Stimulated activated CD8-positive, alpha-beta memory T cell treated with anti-CD3 and anti-CD28 coated beads, Interleukin-12 subunit alpha, Interleukin-12 subunit beta, amount 100 ng/mL, for 24 hours (primary cell): ENCODE measurements around the gene C3.
"Not testable (repeated sequence)": the region's sequence is repeated elsewhere in the genome, so short reads cannot be mapped to it uniquely, and the experiment has no call there.

Source experiments
- DNase-seq: peaks from one replicate; pipeline ENCODE4 v3.0.0-alpha.2; 2020; ENCODE audit errors: extremely low read depth

C3 gene

DNA sequence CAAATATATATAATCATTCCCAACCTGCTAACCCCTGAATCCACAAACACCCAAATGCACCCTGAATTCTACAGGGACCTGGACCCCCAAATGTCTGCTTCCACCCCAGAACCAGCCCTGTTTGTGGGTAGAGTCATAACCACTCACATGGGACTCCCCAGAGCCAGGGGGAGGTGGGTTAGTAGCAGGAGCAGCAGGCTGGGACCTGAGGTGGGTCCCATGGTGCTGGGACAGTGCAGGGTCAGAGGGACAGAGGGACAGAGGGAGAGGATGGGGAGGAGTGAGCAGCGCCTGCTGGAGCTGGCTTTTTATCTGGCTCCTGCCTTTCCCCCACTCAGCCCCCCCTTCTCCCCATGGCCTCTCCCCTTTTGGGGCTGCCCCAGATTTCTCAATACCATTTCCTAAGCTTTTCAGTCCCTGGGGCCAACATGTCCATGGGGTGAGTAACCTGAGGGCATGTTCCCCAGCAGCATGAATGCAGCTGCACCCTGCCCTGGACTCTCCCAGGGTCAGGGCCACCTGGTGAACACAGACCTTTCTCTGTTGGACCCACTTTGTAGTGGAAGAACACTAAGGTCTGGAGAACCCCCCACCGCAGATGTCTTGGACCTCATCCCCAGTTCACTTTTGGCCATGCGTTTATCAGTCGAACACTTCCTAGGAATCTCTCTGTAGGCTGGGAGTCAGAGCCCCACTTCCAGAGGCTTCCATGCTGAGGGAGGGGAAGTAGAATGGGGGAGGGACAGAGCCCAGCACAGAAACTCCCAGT is at the start of gene C3:
Gene C3, minus strand, starts transcription at position 282 of the 769 bp plus-strand sequence. Its CDS starts 61 bp downstream, at position 221.
- no peak for DNase-seq

DNA sequence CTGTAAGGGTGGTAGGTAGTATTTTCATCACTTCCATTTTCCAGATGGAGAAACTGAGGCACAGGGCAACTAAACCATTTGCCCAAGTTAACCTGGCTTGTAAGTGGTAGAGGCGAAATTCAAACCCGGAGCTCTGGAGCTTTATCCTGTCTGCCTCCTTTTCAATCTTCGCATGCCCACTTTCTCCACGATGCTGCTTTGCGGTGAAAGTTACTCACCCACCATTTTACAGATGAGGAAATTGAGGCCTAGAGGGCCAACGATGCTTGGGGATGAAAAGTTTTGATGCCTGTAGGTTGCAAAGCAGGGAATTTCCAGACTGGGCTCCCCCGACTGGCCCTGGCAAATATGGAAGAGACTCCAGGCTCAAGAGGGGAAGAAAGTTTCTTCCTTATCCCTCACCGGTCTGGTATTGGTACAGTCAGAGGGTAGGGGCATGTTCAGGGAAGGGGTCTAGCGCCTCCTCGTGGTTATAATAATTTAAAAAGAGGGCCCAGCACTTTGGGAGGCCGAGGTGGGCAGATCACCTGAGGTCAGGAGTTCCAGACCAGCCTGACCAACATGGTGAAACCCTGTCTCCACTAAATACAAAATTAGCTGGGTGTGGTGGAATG is 48.7 kb upstream of the C3 start:
- DNase-seq = no peak

DNA sequence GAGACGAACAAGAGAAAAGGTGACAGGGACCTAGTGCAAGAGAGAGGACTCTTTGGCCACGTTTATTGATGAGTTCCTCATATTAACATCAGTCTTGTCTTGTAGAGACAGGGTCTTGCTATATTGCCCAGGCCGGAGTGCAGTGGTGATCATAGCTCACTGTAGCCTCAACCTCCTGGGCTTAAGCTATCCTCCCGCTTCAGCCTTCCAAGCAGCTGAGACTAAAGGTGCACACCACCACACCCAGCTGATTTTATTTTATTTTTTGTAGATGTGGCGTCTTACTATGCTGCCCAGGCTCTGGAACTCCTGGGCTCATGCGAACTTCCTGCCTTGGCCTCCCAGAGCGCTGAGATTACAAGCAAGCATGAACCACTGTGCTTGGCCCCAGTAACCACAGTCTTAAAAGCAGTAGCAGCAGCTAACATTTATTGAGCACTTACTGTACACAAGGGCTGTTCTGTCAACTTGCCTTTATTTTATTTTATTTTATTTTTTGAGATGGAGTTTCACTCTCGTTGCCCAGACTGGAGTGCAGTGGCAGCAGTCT is 47.9 kb upstream of the C3 start:
- DNase-seq = no peak

DNA sequence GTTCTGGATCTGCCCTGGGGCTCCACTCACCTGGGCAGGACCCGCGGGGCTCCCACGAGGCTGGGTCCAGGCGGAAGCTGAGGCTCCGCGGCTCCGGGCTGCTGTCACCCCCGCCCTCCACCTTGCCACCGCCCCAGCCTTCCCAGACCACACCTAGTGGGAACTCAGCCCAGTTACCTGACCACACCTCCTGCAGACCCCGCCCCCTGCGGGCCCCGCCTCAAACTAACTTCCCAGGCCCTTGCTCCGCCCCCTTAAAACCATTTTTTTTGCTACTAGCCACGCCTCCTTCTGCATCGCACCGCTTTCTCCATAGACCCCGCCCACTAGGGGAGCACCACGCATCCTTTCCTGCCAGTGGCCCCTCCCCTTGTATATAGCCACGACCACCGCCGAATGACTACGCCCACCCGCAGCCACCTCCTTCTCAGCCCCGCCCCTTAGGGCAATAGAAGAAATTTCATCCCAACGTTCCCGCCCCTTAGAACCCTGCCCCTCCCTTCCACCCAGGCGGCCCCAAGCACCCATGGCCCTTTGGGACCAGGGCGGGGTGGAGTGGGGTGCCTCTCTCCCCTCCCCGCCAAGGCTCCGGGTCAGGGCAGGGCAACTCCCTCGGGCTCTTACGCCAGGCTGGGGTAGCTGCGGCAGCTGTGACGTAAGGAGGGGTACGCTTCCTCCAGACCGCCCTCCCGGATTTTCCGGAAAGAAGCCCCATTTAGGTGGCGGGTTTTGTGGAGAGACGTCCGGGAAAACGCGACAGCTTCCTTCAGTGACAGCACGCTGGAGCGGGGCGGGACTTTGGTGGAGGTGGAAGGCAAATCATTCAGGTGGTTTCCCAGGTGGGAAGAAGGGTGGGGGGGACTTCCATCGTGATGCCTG is 47.1 kb upstream of the C3 start, which contains the start of gene SH2D3A:
Gene SH2D3A, minus strand, starts transcription at position 79 of the 879 bp plus-strand sequence. CDS start 3,687 bp downstream, outside the sequence.
- peak; percentile 78 for DNase-seq

DNA sequence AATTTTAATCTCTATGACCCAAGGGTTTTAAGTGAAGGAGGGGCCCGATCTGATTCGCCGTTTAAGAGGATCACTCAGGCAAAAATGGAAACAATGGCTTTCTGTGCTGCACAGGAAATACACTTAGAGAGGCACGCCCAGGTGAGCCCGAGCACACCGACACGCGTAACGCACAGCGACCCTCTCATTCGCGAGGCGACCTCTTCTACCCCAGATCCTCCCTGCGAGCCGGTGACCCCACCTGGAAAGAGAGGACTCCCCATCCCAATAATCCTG is 46.6 kb upstream of the C3 start:
- DNase-seq = no peak

DNA sequence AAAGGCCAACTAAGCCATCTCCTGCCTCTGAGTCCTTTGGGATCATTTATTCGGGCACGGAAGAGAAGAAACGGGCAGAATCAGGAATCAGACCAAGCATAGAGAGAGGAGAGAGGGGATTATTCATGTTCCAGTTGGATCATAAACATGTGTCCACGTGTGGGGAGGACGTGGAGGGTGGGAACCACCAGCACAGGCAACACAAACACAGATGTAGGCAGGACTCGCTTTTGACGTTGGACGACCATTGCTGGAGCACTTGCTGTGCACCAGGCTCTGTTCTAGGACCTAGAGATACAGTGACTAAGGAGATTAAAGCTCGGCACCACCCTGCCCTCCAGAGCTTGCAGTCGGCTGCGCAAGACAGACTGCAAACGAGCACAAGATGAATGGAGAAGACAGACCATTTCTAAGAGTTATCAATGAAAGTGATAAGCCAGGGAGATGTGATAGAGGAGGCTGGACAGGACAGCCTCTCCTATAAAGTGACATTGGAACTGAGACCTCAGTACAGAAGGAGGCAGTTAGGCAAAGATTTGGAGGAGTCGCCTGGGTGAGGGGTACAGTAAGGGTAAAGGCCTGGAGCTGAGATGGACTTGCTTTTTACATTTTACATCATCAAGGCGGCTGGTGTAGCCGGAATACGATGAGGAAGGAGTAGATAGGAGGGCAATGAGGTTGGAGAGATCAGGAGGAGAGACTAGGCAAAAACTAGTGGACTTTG is 46.1 kb upstream of the C3 start:
- no peak for DNase-seq

DNA sequence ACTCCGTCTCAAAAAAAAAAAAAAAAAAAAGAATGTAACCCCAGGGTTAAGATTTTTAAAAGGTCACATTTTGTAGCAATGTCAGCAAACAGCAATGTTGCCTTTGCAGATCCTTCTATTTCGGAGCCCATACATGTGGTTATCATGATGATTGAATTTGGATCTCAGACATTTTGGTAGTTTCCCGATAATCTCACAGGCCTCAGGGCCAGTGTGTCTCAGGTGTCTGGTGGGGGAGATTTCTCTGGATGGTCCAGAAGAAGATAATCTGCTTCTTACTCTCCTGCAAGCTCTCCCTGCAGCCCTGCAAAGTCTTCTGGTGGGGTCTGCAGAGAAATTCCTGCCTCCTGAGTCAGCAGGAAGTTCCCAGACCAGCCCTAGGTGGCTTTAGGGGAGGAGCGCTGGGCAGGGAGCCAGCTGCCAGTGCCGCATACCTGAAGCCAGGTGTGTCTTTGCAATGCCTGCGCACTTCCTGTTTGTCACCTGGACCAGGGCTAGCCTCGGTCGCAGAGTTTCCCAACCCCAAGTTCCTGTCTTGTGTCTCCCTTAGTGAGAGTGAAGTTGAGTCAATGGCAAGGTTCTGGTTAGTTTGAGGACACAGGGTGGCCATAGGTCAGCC is 45.4 kb upstream of the C3 start:
- no peak for DNase-seq

DNA sequence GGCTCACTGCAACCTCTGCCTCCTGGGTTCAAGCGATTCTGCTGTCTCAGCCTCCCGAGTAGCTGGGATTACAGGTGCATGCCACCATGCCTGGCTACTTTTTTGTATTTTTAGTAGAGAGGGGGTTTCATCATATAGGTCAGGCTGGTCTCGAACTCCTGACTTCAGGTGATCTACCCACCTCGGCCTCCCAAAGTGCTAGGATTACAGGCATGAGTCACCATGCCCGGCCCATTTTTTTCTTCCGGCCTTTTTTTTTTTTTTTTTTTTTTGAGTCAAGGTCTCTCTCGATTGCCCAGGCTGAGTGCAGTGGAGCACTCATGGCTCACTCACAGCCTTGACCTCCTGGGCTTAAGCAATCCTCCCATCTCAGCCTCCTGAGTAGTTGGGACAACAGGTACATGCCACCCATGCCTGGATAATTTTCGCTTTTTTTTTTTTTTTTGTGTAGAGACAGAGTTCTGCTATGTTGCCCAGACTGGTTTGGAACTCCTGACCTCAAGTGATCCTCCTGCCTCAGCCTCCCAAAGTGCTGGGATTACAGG is 41.9 kb upstream of the C3 start:
- DNase-seq = not testable (repeated sequence)

DNA sequence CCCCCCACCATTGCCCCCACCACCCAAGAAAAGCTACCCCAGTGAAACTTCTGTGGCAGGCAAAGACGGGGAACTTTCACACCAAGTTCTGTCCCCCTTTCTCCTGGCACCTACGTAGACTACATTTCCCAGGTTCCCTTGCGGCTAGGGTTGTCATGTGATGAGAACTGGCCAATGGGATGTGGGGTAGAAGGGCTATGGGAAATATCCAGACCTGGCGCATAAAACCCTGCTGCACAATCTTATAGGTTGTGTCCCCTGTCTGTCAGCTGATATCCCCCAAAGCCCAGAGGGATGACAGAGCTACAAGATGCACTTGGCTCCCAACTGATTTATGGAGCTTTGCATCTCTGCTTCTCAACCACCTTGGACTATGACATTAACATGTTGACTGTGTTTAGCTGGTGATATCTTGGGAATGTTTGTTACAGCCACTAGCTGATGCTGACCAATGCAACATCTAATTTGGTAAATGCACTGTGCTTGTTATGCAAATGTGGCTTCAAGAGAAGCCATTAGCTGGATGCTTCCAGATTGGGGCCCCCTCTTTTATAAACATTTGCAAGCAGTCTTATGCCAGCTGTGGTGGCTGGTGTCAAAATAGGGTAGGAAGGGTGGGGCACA is 40.7 kb upstream of the C3 start:
- no peak for DNase-seq

DNA sequence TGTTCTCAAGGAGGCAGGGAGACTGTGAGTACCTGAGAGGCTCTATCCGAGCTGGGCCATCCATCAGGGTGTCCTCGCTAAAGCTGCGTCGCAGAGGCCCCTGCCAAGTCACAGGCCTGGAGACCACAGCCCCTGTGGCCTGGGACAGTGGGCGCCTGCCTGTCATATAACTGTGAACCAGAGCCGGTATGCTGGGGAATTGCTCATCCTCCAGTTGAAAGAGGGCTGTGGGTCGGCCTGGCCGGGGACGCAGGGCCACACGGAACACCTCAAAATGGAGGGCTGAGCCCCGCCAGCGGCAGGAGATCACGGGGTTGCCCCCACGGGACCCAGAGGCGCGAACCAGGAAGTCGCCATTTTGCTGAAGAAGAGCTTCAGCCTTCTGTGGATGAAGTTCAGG is 40.2 kb upstream of the C3 start:
- DNase-seq = no peak

DNA sequence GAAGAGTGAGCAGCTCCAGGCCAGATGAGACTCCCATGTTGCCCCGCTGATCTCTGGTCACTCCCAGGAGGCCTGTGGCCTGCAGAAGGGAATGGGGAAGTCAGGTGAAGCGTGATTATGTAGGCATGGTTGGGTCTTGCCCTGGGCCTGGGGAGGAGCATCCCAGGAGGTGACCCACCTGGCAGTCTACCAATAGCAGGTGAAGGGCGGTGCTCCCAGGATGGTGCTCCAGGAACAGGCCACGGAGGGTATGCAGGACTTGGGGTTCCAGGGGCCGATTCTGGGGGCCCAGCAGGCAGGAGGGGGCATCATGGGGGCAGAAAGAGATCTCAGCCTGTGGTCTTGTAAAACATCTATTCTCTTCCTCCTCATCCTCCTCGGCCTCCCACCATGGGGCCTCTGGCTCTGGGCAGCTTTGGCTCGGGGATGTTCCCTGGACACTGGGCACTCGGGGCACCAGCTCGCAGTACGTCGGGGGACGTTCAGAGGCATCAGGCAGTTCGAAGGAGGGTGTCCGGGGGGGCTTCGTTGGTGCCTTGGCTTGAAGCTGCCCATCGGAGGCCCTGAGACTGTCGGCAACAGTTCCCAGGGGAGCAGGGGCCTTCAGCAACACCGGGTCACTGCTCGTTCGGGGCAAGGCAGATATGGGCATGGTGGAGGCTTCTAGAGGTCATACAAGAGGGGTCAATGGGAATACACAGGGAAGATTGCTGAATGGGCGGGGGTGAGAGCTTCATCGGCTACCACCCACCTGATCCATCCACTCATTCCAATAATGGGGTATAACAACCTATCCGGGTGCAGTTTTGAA is 34.4 kb upstream of the C3 start:
- DNase-seq = no peak

DNA sequence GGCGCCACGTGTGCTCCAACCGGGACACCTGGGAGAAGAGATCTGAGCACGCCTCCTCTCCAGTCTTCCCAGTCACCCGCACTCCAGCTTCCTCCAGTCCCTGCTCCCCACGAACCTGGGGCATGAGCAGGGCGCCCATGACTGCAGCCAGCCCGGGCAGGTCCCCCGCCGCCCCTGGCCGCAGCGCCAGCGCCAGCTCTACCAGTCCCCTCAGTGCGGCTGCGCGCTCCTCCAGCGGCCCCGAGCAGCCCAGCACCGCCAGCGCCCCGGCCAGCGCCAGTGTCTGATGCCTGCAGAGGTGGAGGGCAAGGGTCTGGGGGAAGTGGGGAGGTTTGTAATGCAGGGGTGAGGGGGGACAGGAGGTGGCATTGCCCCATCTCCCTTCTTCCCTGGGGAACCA is 33.7 kb upstream of the C3 start:
- no peak for DNase-seq

DNA sequence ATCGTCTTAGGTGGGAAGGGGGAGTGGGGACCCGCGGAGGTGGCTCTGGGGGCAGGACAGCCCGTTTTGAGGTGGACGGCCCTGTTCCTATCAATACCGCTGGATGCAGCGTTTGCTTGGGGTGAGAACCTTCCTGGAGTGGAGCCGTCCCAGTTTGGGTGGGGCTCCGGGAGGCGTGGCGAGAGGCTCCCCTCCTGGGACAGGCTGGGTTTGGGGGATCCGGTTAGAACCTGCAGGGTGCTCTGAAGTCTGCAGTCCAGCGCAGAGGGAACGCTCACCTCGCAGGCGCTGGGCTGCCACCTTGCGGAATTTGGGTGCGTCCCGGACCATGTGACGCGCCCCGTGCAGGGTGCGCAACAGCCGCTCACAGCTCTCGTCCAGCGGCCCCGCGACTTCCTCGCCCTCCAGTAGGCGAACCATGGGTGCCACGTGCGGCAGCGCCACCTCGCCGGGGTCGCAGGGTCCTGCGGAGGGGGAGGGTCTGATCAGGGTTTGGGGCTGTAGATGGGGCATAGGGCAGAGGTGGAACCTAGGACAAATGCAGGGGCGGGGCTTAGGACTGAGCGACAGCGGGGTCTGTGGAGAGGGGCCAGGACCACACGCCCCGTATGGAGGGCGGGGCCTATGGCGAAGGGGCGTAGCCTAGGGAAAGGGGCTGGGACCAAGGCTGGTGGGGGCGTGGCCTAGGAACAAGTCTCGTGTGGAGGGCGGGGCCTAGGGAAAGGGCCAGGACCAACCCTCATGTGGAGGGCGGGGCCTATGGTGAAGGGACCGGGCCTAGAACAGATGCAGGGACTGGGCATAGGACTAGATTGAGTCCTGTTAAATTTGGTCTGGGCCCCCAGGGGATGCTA is 33.0 kb upstream of the C3 start:
- DNase-seq = peak; percentile 66

DNA sequence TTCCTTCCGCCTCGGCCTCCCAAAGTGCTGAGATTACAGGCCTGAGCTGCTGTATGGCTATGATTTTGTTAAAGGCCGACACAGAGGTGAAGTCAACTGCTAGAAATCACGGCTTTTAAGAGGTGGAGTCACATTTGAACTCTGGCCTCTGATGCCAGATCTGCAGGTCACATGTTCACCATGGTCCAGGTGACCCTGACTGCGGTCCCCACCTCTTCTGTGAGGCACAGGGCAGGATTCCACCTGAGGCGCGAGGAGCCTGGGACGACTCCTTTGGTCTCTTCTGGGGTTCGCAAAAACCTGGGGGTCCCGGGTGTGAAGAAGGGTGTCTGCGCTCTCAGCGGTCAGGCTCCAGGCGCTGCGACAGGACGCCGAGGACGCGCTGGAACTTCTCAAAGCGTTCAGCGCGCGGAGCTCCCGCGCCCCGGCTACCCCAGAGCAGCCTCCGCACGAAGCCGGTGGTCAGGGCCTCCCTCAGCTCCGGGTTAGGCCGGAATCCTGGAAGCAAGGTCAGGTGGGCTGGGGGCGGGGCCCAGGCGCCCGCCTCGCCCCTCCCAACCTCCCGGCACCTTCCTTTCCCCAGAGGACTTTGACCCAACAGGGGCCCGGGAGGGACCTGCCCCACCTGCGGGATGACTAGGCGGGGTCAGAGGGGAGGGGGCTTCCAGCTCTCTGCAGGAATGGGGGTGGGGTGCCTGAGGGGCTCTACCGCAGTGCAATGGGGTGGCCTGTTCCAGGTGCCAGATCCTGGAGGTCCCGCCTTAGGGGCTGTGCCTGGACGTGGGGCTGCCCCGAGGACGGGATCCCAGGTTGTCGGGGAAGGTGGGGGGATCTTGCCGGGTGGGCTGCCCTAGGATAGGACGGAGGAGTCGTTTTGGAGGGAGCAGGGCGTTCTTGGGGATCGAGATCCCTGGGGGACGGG is 32.1 kb upstream of the C3 start:
- no peak for DNase-seq

DNA sequence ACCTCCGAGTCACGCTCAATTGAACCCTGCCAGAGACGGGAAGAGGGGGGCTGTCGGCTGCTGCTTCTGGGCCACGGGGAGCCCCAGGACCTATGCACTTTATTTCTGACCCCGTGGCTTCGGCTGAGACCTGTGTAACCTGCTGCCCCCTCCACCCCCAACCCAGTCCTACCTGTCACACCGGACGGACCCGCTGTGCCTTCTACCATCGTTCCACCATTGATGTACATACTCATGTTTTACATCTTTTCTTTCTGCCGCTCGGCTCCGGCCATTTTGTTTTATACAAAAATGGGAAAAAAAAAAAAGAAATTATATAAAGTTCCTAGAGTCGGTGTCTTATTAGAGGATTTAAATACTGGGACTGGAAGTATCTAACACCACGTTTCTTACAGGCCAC is 30.7 kb upstream of the C3 start:
- DNase-seq = no peak

DNA sequence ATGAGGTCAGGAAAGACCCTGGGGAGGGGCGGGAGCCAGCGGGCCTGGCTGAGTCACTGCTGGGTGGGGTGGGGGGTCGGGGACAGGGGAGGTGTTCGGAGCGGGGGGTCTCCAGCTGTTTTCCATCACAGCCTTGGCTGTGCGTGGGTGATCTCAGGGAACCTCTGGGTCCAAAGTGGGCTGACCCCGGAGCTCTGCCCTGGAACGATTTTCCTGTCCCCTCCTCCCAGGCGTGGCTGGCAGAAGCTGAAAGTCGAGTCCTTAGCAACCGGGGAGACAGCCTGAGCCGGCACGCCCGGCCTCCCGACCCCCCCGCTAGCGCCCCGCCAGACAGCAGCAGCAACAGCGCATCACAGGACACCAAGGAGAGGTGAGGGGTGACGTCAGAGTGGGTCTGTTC is 29.6 kb upstream of the C3 start:
- no peak for DNase-seq

DNA sequence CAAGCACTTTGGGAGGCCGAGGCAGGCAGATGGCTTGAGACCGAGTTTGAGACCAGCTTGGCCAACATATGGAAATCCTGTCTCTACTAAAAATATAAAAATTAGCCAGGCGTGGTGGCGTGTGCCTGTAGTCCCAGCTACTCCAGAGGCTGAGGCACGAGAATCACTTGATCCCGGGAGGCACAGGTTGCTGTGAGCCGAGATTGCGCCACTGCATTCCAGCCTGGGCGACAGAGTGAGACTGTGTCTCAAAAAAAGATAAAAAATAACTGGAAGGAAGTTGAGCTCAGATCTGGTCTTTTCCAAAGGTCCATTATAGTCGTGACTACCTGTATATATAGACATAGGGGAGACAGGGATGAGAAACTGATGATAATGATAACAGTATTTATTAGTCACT is 28.1 kb upstream of the C3 start:
- not testable (repeated sequence) for DNase-seq

DNA sequence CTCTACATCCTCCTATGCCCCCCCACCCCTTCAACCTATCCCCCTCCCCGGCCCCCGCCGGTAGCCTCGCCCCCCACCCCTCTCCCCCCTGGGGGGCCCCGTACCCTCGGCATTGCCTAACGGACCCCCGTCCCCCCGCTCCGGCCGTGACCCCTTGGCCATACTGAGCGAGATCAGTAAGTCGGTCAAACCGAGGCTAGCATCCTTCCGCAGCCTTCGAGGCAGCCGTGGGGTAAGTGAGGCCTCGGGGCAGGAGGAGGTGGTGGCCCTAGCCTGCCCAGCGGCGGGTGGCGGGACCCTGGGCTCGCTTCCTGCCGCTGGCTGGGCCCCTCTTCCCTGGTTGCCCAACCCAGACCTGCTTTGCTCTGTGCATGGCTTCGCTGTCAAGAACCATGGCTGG is 25.5 kb upstream of the C3 start:
- DNase-seq = no peak
